Measurements from ENCODE around the gene DGKB. TPM values are rescaled to one million over a fixed set of nuclear protein-coding genes. Genes with fewer than 3 reads are reported as not detected.

DGKB gene
- total RNA-seq, 1 experiment from 2014 or later = not detected

DNA sequence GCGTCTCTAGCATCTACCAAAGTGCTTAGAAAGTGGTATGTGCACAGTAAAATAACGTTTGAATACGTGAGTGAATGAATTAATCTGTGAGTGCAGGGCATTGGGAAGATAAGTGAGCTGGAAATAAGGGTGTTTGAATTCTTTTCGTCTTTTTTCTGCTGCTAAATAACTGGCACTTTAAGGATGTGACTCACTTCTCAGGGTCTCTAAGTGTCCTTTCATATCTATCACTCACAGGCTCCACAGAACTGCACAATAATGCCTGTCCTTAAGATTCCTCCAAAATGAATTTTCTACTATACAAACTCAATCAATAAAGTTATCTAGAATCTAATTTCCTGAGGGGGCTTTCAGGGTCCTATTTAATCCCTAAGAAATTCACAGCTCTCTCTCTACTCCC, 3.2 kb upstream of the DGKB start:
- CTCF ChIA-PET = no interaction called here
- DNase-seq (ENCODE audit: low read depth, low spot score) = no peak
- intact Hi-C loops (cut with micrococcal nuclease; ENCODE audit: unreplicated experiment) = no loop called here

DNA sequence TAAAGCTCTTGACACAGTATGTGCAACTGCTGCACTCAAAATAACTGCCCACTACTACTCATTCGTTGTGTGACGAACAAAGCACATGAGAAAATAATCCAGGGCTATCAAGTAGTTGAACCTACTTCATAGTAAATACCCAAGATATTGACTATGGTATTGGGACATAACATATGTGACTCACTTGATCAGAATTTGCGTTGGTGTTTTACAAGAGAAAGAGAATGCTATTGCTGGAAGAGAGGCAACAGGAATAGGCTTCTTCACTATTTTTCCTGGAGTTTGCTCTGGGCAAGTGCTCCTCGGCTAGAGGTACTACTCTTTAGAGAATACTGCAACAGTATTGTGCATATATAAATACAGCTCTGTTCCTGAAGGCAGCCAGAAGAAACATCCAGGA, 2.5 kb downstream of the DGKB start:
- no peaks in the 10 kb centered on the region; the same call in 1 of the 2 replicates for H3K9me3 ChIP-seq (ENCODE audit: control insufficient read depth, insufficient read depth, low read depth, low read length)
- intact Hi-C loops (cut with micrococcal nuclease; ENCODE audit: unreplicated experiment) (no loop called here), in situ Hi-C loops (cut with HindIII; ENCODE audit: low pct_unique_long_range_greater_than_20kb, low sequenced_read_pairs) (no loop called here)
- TF ChIP-seq SIN3A (IDR thresholded peaks at IDR 0.05; ENCODE audit: borderline replicate concordance, insufficient read depth, low read depth, low read length) (no peak), TCF7L2 (IDR thresholded peaks at IDR 0.05; ENCODE audit: low read depth, low read length) (no peak), POLR2AphosphoS5 (IDR thresholded peaks at IDR 0.05; ENCODE audit: low read depth, low read length) (no peak)
- TF ChIP-seq, protein P1, sequence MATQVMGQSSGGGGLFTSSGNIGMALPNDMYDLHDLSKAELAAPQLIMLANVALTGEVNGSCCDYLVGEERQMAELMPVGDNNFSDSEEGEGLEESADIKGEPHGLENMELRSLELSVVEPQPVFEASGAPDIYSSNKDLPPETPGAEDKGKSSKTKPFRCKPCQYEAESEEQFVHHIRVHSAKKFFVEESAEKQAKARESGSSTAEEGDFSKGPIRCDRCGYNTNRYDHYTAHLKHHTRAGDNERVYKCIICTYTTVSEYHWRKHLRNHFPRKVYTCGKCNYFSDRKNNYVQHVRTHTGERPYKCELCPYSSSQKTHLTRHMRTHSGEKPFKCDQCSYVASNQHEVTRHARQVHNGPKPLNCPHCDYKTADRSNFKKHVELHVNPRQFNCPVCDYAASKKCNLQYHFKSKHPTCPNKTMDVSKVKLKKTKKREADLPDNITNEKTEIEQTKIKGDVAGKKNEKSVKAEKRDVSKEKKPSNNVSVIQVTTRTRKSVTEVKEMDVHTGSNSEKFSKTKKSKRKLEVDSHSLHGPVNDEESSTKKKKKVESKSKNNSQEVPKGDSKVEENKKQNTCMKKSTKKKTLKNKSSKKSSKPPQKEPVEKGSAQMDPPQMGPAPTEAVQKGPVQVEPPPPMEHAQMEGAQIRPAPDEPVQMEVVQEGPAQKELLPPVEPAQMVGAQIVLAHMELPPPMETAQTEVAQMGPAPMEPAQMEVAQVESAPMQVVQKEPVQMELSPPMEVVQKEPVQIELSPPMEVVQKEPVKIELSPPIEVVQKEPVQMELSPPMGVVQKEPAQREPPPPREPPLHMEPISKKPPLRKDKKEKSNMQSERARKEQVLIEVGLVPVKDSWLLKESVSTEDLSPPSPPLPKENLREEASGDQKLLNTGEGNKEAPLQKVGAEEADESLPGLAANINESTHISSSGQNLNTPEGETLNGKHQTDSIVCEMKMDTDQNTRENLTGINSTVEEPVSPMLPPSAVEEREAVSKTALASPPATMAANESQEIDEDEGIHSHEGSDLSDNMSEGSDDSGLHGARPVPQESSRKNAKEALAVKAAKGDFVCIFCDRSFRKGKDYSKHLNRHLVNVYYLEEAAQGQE (IDR thresholded peaks at IDR 0.05; ENCODE audit: insufficient read depth in 1 of 2, low read depth in 2 of 2, low read length in 1 of 2) = no peak
- TF ChIP-seq, protein P2, sequence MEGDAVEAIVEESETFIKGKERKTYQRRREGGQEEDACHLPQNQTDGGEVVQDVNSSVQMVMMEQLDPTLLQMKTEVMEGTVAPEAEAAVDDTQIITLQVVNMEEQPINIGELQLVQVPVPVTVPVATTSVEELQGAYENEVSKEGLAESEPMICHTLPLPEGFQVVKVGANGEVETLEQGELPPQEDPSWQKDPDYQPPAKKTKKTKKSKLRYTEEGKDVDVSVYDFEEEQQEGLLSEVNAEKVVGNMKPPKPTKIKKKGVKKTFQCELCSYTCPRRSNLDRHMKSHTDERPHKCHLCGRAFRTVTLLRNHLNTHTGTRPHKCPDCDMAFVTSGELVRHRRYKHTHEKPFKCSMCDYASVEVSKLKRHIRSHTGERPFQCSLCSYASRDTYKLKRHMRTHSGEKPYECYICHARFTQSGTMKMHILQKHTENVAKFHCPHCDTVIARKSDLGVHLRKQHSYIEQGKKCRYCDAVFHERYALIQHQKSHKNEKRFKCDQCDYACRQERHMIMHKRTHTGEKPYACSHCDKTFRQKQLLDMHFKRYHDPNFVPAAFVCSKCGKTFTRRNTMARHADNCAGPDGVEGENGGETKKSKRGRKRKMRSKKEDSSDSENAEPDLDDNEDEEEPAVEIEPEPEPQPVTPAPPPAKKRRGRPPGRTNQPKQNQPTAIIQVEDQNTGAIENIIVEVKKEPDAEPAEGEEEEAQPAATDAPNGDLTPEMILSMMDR (IDR thresholded peaks at IDR 0.05) = no peak
- no peak overlapping the region for H3K27ac ChIP-seq (ENCODE audit: low read length)
- H3K36me3 ChIP-seq (ENCODE audit: control insufficient read depth, insufficient read depth, low read length) = no peaks in the 10 kb centered on the region
- DNase-seq (ENCODE audit: low read depth, low spot score) = no peak
- CTCF ChIA-PET = no interaction called here
- ATAC-seq = no peak
- no peak overlapping the region for H3K4me3 ChIP-seq (ENCODE audit: low read depth in 2 of 2, low read length in 2 of 2)
- no peaks in the 10 kb centered on the region for H3K4me1 ChIP-seq (ENCODE audit: control insufficient read depth, insufficient read depth, low read length)
- no peaks in the 10 kb centered on the region for H3K27me3 ChIP-seq (ENCODE audit: control insufficient read depth, insufficient read depth, low read length)
- BruUV-seq (replicated peaks) = no TSS peak
- POLR2A ChIA-PET = no interaction called here

More for the DNA sequence above, 3.2 kb upstream of the DGKB start:
- Histone ChIP-seq H3K27me3 (ENCODE audit: control insufficient read depth, insufficient read depth, low read length) (no peaks in the 10 kb centered on the region), H3K4me3 (ENCODE audit: low read depth in 2 of 2, low read length in 2 of 2) (no peak overlapping the region), H3K9me3 (ENCODE audit: control insufficient read depth, insufficient read depth, low read depth, low read length) (no peaks in the 10 kb centered on the region; the same call in 1 of the 2 replicates), H3K27ac (ENCODE audit: low read length) (no peak overlapping the region), H3K36me3 (ENCODE audit: control insufficient read depth, insufficient read depth, low read length) (no peaks in the 10 kb centered on the region), H3K4me1 (ENCODE audit: control insufficient read depth, insufficient read depth, low read length) (no peaks in the 10 kb centered on the region)
- no TSS peak for BruUV-seq (replicated peaks)
- no peak for TF ChIP-seq POLR2AphosphoS5 (IDR thresholded peaks at IDR 0.05; ENCODE audit: low read depth, low read length)
- TF ChIP-seq SIN3A (IDR thresholded peaks at IDR 0.05; ENCODE audit: borderline replicate concordance, insufficient read depth, low read depth, low read length) = no peak
- TF ChIP-seq, protein P1 (IDR thresholded peaks at IDR 0.05; ENCODE audit: insufficient read depth in 1 of 2, low read depth in 2 of 2, low read length in 1 of 2) = no peak
- TF ChIP-seq, protein P2 (IDR thresholded peaks at IDR 0.05) = no peak
- no peak for TF ChIP-seq TCF7L2 (IDR thresholded peaks at IDR 0.05; ENCODE audit: low read depth, low read length)
- POLR2A ChIA-PET = no interaction called here
- in situ Hi-C loops (cut with HindIII; ENCODE audit: low pct_unique_long_range_greater_than_20kb, low sequenced_read_pairs) = no loop called here
- ATAC-seq = no peak
